Testis (tissue), 2 donors: ENCODE results near the gene NOL11.

Source experiments
- CTCF ChIP-seq, 3 experiments: fragments of 450-650 bp in 2 of 3; fragments of 200-600 bp in 1 of 3; sonication (generic) in 1 of 3; IDR thresholded peaks; one replicate each; pipeline ENCODE4 v1.5.1; 2016 to 2019; ENCODE audit warnings: antibody characterized with exemption in 3 of 3, mild to moderate bottlenecking in 2 of 3, moderate library complexity in 1 of 3
- POLR2A ChIP-seq: fragments of 450-650 bp; IDR thresholded peaks from one replicate; pipeline ENCODE4 v1.6.1; 2017; ENCODE audit warnings: antibody characterized with exemption, mild to moderate bottlenecking, moderate library complexity

GRCh38 chr17:67693811-67694210 is 23.9 kb upstream of the NOL11 start:
- TF ChIP-seq CTCF (IDR thresholded peaks at IDR 0.05), result no peak
- TF ChIP-seq POLR2A, result no peak
